Activated CD4-positive, alpha-beta T cell treated with anti-CD3 and anti-CD28 coated beads, Interleukin-10, Interleukin-2, amounts not matched to agents 100 ng/mL and 50 ng/mL, durations not matched to agents 16 hours and 8 hours (primary cell): ENCODE measurements around the gene IFNA1.
"Not testable (repeated sequence)": the region's sequence is repeated elsewhere in the genome, so short reads cannot be mapped to it uniquely, and the experiment has no call there.

ENCODE experiments used
- DNase-seq: peaks from one replicate; pipeline ENCODE4 v3.0.0-alpha.2; 2020

The IFNA1 gene

DNA sequence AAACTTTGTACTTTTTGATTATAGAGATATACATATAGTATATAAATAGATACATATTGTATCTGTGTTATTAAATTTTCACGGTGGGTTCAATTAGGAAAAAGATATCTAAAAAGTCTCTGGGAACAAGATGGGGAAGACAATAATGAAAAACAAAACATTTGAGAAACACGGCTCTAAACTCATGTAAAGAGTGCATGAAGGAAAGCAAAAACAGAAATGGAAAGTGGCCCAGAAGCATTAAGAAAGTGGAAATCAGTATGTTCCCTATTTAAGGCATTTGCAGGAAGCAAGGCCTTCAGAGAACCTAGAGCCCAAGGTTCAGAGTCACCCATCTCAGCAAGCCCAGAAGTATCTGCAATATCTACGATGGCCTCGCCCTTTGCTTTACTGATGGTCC lies at the start of gene IFNA1:
Gene IFNA1, plus strand, starts transcription at position 301 of the 400 bp plus-strand sequence. Its CDS starts 69 bp downstream, at position 370.
- DNase-seq, result no peak

DNA sequence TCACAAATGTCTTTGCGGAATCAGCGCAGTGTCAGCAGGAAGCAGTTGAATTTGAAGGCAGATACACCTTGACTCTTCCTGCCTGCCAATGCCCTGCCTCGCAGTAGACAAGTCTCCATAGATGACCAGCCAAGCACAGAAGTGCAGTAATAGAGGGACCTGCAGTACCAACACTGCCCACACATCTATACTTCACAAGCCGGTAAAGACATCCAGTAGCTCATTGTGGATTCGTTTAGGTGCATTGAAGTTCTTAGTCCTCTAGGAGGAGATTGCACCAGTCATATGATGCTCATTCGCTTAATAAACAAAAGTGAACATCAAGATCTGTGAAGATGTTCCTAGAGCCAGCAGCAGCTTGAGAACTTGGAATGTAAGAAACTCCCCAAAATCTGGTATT lies 48.0 kb upstream of the IFNA1 start:
- peak; percentile 4 for DNase-seq

DNA sequence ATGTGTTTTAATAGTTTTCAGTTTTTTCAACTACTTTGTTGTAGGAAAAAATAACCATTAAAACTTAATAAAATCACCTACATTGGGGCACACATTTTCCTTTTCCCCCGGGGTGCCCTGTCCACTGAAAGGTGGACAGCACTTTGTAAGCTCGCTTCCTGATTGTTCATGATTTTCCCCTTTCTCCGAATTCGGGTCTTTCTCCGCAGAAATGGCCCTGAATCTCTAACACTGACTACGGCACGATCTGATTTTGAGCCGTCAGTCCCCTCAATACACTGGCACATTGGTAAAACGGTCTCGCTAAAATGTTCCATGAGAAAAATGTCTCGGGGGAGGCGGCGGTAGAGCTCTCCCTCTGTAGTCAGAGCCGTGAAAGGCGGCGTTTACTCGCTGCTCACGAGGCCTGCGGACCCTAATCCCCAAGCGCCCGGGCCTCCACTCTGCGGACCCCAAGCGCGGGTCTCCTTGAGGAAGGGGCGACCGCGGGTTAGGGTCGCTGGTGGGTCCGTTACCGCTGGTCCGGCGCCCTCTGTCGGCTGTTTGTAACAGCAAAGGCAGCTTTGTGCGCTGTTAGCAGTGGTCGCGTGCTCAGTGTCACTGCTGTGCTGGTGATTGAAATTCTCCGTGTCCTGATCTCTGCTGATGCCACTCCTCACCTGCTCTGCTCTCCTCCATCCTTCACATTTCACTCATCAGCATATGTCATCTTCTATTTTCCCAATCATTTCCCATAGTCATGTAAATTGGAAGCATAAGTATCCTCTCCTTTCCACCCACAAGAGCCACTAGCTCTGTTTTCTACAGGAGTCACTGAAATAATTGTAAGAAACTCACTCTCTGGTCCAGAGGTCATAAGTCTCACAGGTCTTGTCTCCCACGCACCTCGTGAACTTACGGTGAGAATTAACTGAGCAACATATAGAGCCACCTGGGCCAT lies 44.2 kb upstream of the IFNA1 start:
- DNase-seq, result peak; percentile 54

DNA sequence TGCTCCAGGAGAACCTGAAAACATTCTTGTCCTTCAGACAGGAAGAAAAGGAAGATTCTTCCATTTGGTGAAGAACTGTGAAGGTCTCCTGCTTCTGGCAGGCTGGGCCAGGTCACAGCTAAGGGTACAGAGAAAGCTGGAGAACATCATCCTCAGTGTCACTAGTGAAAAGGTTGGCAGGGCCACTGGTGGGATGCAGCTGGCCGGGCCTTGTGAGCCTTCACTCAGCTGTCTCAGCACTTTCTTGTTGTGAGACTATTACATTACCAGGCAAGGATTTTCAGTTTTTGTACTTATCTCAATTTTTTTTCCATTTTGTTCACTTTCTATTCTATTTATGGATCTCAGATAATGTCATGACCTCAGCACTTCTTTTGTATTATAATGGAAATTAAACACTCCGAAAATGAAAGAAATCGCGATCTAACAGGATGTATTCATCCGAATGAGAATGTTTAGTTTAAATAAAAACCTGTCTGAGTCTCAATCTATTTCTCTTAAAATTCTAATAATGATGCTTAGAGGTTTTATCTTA lies 41.2 kb upstream of the IFNA1 start:
- no peak for DNase-seq

DNA sequence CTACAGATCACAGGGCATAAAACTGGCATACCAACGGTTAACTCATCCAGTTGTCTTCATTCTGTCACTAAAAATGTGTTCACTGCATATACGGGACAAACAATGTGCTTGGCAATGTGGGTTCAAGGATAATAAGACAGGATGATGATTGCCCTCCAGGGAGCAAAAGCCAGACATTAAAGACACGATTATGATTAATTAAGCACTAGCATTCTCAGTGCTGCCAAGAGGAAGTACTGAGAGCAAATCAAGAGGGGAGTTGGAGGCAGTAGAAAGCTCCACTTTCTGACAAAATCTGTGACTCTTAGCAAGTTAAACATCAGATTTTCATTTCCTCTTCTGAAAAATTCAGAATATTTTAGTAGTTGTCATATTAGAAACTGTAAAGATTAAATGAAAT lies 40.3 kb upstream of the IFNA1 start:
- DNase-seq, result no peak

DNA sequence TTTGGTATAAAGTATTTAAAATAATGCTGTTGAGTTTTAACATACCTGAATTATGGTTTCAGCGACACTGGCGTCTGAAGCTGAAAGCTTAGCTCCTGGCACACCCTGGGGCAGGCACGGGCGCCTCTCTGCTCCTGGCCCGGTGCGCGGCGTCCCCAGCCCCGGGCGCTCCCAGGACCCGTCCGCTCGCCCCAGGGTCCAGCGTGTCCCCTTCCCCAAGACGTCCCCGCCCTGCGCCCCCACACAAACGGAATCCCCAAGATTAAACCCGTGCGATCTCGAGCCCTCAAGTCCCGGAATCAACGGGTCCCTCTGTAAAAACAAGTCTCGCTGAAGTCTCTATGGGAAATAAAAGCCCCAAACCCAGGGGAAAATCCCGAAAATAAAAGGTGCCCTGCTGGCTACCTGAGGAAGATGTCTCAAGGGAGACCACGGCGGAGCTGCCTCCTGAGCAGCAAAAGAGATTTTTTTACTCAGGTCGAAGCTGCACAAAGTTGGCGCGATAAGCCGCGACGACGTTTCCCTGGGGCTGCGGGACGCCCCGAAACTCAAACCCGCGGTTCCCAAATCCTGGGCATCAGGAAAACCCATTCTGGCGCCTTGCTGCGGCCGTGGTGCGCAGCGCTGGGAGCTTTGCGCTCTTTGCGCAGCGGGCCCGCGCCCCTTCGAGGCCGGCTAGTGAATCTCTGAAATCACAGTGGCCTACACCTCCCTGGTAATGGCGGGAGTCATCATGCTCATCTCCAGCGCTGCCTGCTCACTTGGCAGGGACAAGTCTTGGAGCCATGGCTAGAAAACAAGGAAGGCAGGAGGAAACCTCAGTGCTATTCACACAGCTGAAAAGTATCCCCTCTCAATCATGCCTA lies 37.6 kb upstream of the IFNA1 start:
- peak; percentile 6 for DNase-seq

DNA sequence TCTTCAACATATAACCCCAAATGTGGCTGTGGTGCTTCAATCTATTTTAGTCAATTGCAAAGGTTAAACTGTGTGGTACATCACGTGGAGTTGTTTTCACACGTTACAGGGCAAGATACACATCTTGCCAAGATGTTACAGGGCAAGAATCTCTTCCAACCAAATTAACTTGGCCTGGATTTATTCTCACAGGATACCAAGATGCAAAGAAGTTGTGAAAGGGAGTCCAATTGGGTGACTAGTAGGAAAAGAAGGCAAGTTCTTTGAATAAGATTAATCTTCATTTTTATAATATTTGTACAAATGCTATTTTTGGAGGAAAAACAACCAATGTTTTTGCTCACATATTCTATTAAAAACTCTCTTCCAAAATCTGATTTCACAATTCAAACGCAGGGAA lies 36.1 kb upstream of the IFNA1 start:
- DNase-seq, result no peak

DNA sequence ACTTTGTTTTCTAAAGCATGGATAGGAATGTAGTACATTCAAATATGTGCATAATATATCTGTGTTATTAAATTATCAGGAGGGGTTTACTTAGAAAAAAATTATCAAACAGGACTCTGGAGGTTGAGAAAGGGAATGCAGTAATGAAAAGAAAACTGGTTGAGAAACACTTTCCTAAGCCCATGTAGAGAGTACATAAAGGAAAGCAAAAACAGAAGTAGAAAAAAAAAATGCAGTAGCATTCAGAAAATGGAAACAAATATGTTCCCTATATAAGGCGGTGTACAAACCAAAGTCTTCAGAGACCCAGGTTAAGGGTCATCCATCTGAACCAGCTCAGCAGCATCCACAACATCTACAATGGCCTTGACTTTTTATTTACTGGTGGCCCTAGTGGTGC lies 31.4 kb upstream of the IFNA1 start, which contains the start of gene IFNA8:
Gene IFNA8, plus strand, starts transcription at position 301 of the 400 bp plus-strand sequence. Its CDS starts 60 bp downstream, at position 361.
- no peak for DNase-seq

DNA sequence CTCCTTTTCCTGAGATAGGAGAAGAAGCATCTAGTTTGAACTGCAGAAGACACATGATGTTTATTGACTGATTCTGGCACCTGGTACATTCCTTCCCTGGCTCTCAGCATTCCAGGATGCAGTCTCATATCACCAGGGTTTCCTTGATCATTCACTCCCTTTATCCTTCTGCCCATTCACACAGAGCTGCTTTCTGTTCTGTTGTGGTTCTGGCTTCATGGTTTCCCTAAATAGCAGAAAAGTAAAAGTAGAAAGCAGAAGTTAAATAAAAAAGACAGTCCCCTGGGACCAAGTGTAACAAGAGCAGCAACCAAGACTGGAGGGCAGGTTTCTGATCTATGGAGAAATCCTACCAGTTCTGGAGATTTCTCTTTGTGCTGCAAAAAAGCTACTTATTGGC lies 28.1 kb upstream of the IFNA1 start:
- DNase-seq, result no peak

DNA sequence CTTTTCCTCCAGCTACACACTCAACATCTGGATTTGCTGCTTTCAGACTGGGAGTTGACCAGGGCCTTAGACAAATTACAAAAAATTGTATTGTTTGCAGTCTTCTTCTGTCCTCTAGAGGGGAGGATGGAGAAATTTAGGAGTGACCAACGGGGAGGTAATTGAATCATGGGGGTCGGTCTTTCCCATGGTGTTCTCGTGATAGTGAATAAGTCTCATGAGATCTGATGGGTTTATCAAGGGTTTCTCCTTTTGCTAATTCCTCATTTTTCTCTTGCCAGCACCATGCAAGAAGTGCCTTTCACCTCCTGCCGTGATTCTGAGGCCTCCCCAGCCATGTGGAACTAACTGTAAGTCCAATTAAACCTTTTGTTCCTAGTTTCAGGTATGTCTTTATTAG lies 27.1 kb upstream of the IFNA1 start:
- no peak for DNase-seq

DNA sequence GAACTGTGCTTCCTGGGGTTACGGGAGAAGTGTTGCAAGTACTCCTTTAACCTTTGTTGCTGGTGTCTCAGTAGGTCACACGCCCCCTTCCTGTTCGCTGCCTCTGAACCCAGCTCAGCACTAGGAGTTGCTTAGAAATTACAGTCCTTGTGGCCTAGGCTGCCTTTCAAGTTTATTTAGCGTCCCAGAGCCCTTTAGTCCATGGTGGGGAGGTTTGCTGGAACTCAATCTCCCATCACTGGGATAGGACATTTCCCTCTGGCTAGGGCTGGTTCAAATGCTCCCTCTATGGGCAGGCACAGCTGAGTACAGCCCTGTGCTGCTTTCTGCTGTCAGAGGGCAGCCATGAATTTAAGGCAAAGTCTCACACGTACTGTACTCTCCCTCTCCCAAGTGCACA lies 26.6 kb upstream of the IFNA1 start:
- peak; percentile 2 for DNase-seq

DNA sequence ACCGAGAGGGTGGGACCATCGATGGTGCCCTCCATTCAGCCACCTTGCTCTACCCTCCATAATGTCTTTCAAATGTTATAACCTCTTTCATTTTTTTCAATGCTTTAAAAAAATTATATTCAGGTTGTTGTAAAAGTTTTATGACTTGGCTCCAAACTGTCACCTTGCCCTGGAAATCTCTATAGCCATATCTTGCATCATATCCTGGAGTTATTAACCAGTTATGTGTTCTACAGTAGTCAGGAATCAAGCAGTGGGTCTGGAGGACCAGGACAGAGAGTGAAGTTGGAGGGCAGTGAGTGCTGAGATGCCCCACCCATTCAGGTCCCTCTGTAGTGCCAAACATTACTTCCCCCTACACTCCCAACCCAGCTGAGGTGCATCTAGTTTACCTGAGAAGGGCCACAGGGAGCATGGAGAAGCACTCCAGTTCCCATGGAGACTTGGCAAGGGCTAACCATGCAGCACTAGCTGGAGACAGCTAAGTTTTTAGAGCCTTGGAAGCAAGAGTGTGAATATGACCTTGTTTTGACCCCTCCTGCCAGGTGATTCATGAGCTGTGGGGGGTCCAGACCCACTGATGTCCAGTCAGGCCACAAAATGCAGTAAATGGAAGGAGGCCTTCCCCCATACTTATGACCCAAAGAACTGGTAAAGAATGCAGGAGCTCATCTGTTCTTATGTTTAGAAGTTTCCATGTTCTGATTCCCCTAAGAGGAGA lies 25.9 kb upstream of the IFNA1 start:
- no peak for DNase-seq

DNA sequence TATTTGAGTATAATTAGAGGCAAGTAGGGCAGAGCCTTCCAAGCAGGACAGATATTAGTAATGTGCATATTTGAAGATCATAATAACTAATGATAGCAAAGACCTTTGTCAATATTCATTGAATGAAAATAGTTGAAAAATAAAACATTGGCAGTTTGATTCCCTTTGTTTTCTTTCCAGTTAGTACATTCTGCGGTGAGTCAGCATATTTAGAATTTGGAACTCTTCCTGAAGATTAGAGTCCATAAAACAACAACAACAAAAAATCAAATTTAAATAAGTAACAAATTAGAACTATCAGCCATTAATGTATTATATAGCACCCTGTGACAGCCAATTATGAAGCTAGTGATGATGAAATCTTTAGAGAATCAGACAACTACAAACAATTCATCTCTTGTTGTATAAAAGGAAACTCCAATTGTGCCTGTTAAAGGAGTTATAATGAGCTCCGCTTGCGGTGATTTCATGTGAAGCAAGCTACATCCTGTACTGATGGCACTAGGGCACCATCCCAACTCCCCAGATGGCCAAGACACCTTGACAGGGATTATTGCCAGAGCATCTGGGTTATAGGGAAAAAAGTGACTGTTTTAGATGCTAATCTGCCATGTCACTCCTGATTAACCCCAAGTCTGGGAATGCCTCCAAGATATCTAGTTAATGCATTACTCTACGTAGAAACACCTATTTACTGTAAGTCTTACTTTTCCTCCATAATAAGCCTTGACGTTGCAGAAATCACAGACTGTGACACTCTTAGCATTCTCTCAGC lies 24.6 kb upstream of the IFNA1 start:
- no peak for DNase-seq

DNA sequence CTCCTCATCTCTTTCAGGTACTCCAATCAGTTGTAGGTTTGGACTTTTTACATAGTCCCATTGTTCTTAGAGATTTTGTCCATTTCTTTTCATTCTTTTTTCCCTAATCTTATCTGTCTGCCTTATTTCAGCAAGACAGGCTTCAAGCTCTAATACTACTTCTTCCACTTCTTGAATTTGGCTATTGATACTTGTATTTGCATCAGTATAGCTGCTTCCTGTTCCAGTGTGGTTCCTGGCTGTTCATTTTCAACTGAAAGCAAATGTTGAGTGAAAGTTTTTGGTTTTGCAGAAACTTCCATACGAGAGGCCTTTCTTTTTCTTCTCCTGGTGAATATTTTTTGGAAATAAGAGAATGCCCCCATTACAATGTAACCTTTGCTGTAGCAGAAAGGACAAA lies 12.0 kb upstream of the IFNA1 start:
- no peak for DNase-seq

DNA sequence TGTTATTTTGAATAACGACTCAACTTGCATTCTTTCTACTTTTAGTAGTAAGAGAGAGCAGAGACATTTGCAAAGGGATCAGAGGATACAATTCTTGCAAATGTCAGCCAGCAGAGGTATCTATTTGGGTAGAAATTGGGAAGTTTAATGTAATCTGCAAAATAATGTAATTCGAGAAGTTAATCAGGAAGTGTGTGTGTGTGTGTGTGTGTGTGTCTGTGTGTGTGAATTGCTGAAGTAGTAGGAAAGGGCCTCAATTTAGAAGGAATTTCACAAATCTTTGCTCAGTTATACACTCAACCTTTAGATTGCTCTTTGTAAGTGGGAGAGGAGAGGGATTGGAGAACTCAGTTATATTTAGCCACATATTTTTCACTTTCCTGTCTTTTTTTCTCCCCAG lies 11.0 kb upstream of the IFNA1 start:
- DNase-seq, result no peak

DNA sequence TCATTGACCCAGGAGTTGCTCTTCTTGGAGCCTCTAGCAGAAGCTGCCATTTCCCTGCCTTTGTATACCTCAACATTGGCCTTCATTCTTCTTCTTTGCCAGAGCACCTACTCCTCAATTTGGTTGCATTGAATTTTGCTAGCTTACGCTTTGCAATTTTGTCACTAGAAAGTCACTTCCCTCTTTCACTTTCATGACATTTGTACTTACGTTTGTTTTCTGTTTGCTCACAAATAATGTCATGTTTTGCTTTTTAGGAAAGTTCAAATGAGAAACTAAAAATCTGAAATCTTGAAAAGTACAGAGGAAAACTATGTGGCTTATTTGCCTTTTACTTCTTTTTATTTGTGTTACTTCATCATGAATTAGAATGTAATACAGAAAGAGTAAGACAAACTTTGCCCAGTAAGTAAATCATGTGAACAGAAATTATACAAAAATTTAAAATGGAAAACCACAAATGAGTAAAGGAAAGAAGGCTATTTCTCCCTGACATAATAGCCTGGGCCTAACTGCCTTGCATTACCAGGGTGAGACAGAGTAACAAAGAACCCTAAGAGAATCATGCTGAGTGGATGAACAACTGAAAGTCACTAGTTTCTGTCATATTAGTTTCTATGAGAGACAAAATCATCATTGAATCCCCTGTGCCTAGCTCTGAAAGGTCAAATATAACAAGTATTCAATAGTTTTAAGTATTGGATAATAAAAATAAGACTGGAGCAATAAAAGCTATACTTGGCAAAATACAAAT lies 7.4 kb upstream of the IFNA1 start:
- DNase-seq, result no peak

DNA sequence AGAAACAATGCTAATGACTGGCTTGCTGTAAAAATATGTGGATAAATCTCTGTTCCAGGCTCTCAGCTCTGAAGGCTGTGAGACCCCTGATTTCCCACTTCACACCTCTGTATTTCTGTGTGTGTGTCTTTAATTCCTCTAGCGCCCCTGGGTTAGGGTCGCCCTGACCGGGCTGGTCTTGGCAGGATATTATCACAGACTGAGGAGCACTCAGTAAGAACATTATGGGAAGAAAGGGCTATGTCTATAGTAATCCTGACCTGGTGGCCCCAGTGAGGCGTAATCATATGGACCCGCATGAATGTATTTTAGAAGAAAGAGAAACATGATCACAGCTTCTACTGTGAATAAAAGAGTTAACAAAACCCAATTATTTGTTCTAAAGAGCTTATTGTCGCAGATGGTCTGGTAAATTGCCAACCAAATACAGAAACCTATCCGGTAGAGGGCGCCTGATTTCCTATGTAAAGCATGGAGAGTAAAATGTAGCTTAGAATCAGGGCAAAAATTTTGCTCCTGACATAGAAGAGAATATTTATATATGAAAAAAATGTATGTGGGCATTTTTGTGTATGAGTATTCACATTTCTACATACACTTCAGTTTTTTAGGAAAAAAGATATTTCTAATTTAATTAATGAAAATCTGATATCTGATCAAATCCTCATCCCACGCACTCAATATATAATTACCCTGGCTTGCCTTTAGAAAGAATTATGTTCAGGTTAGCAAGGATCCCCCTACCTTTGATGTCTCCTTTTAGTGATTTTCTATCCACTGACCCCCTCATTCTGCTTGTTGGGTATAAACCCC lies 5.8 kb upstream of the IFNA1 start:
- DNase-seq, result peak; percentile 45

DNA sequence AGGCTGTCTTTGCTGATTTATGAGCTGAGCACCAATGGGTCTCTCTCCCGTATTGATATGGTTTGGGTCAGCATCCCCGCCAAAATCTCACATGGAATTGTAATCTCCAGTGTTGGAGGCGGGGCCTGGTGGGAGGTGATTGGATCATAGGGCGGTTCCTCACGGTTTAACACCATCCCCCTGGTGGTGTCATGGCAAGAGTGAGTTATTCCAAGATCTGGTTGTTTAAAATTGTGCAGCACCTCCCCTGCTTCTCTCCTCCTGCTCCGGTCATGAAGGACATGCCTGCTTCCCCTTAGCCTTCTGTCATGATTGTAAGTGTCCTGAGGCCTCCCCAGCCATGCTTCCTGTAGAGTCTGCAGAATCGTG lies 5.2 kb upstream of the IFNA1 start:
- not testable (repeated sequence) for DNase-seq

DNA sequence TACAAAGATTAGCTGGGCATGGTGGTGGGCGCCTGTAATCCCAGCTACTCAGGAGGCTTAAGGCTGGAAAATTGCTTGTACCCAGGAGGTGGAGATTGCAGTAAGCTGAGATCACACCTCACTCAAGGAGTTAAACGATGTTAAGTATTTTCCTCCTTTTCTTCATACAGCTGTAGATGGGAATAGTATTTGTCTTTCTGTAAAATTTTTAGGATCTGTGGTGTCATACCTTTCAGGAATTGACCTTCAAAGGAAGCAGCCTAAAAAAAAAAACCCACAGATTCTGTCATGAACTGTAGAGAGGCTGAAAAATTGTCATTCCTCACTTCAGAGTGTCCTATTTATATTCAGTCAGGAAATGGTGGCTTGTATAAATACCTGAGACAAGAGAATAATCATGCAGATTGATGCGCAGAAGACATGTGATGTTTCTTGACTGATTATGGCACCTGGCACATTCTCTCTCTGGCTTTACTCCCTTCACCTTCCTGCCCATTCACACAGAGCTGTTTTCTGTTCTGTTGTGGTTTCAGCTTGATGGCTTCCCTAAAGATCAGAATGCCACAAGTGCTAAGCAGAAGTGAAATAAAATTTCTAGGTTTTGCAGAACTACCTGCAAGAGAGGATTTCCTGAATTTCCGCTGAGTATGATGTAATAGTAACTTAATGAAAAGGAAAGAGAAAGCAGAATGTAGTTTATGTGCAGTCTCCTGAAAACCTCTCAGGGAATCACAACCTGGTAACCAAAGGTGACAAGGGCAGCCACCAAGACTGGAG lies 3.8 kb downstream of the IFNA1 start:
- DNase-seq, result peak; percentile 31
